AG20443 (cell line): ENCODE measurements around the gene OR8S1.

Experiments used
- DNase-seq: peaks from one replicate; pipeline ENCODE4 v3.0.0; 2012; ENCODE audit warnings: low spot score, mixed read lengths

Gene OR8S1

GRCh38 chr12:48556631-48557030, 31.2 kb downstream of the OR8S1 start:
- no peak for DNase-seq

DNA sequence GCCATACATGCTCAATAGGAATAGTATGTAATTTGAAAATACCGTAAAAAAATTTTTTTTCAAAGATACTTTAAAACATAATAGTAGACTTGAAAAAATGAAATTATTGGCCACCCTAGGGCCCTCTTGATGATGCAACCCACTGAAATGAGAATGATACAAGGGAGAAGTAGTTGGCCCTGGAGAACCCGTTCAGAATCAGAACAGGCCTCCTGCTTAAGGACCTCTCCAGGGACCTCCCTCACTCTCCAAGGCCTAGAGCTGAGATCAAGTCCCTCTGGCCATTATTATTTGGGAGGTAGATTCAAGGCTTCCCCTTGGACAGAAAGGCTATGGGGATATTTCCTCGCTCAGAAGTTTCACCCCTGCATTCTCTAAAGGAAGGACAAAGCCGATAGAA, 32.5 kb downstream of the OR8S1 start:
- DNase-seq, result no peak

DNA sequence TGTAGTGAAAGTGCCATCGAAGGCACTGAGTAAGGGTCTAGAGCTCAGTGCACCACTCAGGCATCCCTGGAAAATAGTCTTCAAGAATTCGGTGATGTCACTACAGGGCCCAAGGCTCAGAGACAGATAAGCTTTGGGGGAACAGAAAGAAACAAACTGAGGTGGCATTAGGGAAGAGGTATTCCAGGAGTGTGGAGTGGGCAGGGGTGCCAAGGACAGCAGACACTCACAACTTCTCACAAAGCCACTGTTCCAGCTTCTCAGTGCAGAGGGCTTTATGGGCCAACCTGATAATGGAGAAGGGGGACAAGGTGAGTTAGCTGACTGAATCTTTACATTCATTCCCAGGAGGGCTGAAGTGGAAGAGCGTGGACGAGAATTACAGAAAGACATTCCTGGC, 42.3 kb downstream of the OR8S1 start:
- no peak for DNase-seq

- DNase-seq, result no peak
These were observed 44.5 kb downstream of the OR8S1 start, which contains the start of gene LALBA for GRCh38 chr12:48569946-48570345. LALBA (minus strand) TSS chr12:48570046; CDS start chr12:48570020, 26 bp downstream.

- no peak for DNase-seq
These were observed 46.9 kb downstream of the OR8S1 start for GRCh38 chr12:48572326-48572725.
